CD1c-positive myeloid dendritic cell (primary cell): ENCODE measurements around the gene KIFC1.
"Not testable (repeated sequence)": the region's sequence is repeated elsewhere in the genome, so short reads cannot be mapped to it uniquely, and the experiment has no call there.

ENCODE experiments used
- DNase-seq: peaks from one replicate; pipeline ENCODE4 v3.0.0-alpha.2; 2016; ENCODE audit errors: extremely low spot score

Gene KIFC1

GRCh38 chr6:33391278-33391921 is at the start of gene KIFC1:
TSS of gene KIFC1 (plus strand) at chr6:33391823. CDS start at chr6:33391986, 163 bp downstream.
- DNase-seq: peak; percentile 100

- DNase-seq: not testable (repeated sequence)
Measured at GRCh38 chr6:33343606-33343952, 48.0 kb upstream of the KIFC1 start.

DNA sequence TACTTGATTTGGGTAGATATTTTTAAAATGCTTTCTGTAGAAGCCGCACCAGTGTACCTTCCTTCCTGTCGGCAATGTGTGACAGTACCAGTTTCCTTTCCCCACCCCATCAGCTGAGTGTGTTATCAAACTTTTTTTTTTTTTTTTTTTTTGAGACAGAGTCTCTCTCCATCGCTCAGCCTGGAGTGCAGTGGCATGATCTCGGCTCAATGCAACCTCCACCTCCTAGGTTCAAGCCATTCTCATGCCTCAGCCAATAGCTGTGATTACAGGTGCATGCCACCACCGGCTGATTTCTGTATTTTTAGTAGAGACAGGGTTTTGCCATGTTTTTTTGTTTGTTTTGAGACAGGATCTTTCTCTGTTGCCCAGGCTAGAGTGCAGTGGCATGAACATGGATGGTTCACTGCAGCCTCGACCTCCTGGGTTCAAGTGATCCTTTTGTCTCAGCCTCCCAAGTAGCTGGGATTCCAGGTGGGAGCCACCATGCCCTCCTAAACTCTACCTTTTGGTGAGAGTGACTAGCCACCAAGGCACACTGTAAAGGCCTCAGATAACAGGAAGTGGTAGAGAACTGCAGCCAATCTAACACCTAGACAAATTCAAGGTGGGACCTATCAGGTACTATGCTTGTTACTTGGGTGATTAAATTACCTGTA is 47.5 kb upstream of the KIFC1 start:
- DNase-seq: peak; percentile 58

GRCh38 chr6:33344701-33345697 is 46.6 kb upstream of the KIFC1 start:
- peak; percentile 83 for DNase-seq

DNA sequence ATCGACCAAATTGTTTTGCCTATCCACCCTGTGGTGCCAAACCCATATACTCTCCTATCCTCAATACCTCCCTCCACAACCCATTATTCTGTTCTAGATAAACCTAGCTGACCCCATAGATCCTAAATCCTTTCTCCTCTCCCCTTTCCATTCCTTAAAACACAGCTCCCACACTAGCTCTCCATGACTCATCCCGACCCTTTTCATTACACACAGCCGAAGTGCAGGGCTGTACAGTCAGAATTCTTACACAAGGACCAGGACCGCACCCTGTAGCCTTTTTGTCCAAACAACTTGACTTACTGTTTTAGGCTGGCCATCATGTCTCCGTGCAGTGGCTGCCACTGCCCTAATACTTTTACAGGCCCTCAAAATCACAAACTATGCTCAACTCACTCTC is 44.7 kb upstream of the KIFC1 start:
- DNase-seq: not testable (repeated sequence)

- DNase-seq: no peak
Measured at GRCh38 chr6:33347816-33348215, 43.8 kb upstream of the KIFC1 start.

DNA sequence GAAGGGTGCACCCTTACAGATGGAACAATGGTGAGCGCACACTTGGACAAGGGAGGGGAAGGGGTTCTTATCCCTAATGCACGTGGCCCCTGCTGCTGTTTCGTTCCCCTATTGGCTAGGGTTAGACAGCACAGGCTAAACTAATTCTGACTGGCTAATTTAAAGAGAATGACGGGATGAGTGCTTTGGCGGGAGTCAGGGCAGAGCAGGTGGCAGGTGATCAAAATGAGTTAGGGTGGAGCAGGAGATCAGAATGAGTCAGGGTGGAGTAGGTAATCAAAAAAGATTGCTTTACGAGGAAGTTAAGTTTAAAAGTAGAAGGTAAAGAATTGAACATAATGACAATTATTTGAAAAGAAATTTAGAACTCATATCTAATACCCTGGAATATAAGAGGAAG is 35.8 kb upstream of the KIFC1 start:
- not testable (repeated sequence) for DNase-seq

DNA sequence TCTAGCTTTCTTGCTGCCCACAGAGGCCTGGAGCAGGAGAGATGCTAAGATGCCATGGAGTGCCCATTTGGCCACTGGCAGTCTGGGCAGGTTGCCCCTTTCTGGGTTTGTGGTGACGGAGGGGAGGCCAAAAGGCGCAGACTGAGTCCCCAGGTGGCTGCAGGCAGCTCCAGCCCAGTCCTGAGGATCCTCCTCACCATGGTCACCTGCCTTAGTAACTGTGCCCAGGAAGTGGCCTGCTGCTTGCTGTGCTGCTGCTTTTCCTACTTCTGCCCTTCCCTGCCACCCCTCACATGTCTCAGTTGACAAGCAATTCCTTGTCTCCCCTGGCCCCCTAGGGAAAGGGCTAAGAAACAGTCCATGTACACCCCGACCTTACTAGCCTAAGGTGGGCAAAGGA is 35.3 kb upstream of the KIFC1 start:
- DNase-seq: no peak

DNA sequence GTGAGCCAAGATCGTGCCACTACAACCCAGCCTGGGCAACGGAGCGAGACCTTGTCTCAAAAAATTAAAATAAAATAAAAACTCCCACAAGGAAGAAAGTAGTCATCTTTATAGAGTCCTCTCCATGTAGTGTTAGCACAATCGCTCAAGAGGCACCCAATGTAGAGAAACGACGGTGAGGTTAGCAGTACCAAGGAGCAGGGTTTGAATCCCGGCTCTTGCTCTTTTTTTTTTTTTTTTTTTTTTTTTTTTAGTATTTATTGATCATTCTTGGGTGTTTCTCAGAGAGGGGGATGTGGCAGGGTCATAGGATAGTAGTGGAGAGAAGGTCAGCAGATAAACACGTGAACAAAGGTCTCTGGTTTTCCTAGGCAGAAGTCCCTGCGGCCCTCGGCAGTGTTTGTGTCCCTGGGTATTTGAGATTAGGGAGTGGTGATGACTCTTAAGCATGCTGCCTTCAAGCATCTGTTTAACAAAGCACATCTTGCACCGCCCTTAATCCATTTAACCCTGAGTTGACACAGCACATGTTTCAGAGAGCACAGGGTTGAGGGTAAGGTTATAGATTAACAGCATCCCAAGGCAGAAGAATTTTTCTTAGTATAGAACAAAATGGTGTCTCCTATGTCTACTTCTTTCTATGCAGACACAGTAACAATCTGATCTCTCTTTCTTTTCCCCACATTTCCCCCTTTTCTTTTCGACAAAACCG is 34.3 kb upstream of the KIFC1 start:
- not testable (repeated sequence) for DNase-seq

- DNase-seq: no peak
Measured at GRCh38 chr6:33359331-33359730, 32.3 kb upstream of the KIFC1 start.

GRCh38 chr6:33363486-33363885 is 28.1 kb upstream of the KIFC1 start:
- not testable (repeated sequence) for DNase-seq

GRCh38 chr6:33364475-33365205 is 27.0 kb upstream of the KIFC1 start:
- not testable (repeated sequence) for DNase-seq

- not testable (repeated sequence) for DNase-seq
Measured at GRCh38 chr6:33365206-33365971, 26.2 kb upstream of the KIFC1 start.

- no peak for DNase-seq
Measured at GRCh38 chr6:33367009-33367714, 24.5 kb upstream of the KIFC1 start.

DNA sequence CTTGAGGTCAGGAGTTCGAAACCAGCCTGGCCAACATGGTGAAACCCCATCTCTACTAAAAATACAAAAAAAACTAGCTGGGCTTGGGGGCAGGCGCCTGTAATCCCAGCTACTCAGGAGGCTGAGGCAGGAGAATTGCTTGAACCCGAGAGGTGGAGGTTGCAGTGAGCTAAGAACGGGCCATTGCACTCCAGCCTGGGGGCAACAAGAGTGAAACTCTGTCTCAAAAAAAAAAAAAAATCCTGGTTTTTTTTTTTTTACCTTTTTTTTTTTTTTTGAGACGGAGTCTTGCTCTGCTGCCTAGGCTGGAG is 24.0 kb upstream of the KIFC1 start:
- DNase-seq: not testable (repeated sequence)

- not testable (repeated sequence) for DNase-seq
Measured at GRCh38 chr6:33371901-33372300, 19.7 kb upstream of the KIFC1 start.

GRCh38 chr6:33372526-33373123 is 19.0 kb upstream of the KIFC1 start:
- DNase-seq: no peak

DNA sequence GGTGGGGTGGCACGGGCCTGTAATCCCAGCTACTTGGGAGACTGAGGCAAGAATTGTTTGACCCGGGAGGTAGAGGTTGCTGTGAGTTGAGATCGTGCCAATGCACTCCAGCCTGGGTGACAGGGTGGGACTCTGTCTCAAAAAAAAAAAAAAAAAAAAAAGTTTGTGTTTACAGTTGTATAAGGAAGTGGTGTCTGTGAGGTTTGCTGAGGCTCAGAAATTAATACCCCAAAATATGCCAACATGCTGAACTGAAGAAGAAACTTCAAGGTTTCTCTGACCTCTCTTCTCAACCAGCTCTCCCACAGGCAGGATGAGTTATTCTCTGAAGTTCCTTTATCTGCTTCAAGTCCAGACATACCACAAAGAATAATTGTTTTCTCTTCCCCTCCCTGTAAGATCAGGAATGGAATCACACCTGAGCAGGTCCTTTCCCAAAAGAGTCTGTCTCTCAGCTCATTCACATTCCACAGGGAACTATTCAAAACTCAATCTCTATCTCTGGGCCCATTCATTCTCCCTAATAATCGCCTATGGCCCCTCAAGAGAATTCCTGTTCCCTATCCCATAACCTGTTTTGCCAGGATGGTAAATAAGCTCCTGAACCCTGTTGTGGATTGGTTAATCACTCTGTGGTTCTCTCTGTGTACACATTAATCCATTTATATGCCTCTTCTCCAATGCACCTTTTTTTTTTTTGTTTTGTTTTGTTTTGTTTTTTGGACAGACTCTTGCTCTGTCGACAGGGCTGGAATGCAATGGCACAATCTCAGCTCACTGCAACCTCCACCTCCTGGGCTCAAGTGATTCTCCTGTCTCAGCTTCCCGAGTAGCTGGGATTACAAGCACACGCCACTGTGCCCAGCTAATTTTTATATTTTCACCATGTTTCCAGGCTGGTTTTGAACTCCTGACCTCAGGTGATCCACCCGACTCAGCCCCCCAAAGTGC is 17.4 kb upstream of the KIFC1 start:
- no peak for DNase-seq
